Breast epithelium (tissue), 4 donors: ENCODE measurements around the gene FERMT3. TPM values are rescaled to one million over a fixed set of nuclear protein-coding genes. Genes with fewer than 3 reads are reported as not detected.
A peak's percentile ranks its signal among the peaks of the same experiment; 100 is the strongest.

Experiments
- DNase-seq, 2 donors: peaks; one replicate each; pipeline ENCODE4 v3.0.0-alpha.2; 2019; ENCODE audit warnings: low spot score in 2 of 2
- H3K27ac ChIP-seq, 2 donors: fragments of 200-600 bp; sonication (generic) in 1 of 2; one replicate each; pipeline ENCODE4 v1.5.1; 2016 to 2019; ENCODE audit warnings: mild to moderate bottlenecking in 1 of 2
- H3K27me3 ChIP-seq, 2 donors: fragments of 200-600 bp; sonication (generic) in 1 of 2; one replicate each; pipeline versions ENCODE4 v1.5.1 to v1.6.0; 2017 to 2019; ENCODE audit warnings: control low read depth in 1 of 2, mild to moderate bottlenecking in 1 of 2
- H3K36me3 ChIP-seq: fragments of 200-600 bp; one replicate; pipeline ENCODE4 v1.5.1; 2019
- H3K4me1 ChIP-seq, 2 donors: fragments of 200-600 bp; sonication (generic); one replicate each; pipeline ENCODE4 v1.5.1; 2016 to 2019; ENCODE audit warnings: control low read depth in 1 of 2
- H3K4me3 ChIP-seq, 3 donors: fragments of 200-600 bp; sonication (generic); 1 replicate in 2 of 3; 2 replicates in 1 of 3; pipeline ENCODE4 v1.5.1; 2016 to 2019; ENCODE audit warnings: mild to moderate bottlenecking in 3 of 3, moderate library complexity in 2 of 3
- H3K9me3 ChIP-seq, 2 donors: fragments of 200-600 bp; sonication (generic) in 1 of 2; one replicate each; pipeline ENCODE4 v1.5.1; 2016 to 2019; ENCODE audit warnings: control low read depth in 1 of 2
- CTCF ChIP-seq, 3 donors: fragments of 450-650 bp; IDR thresholded peaks; one replicate each; pipeline ENCODE4 v1.5.1; 2016 to 2017; ENCODE audit warnings: antibody characterized with exemption in 3 of 3, mild to moderate bottlenecking in 3 of 3, moderate library complexity in 3 of 3
- POLR2A ChIP-seq: fragments of 450-650 bp; IDR thresholded peaks from one replicate; pipeline ENCODE4 v1.6.1; 2016; ENCODE audit warnings: antibody characterized with exemption, mild to moderate bottlenecking, moderate library complexity
- POLR2AphosphoS5 ChIP-seq, 3 donors: sonication (generic); formaldehyde crosslinking; IDR thresholded peaks; one replicate each; pipeline ENCODE4 v1.6.1; 2017; ENCODE audit warnings: antibody characterized with exemption in 3 of 3
- intact Hi-C: fragments of 100-400 bp; cut with DNase I; formaldehyde crosslinking; loops from one replicate; pipeline ENCODE4 v1.15.1; 2023; ENCODE audit warnings: low total_unique reads
- total RNA-seq, 3 donors: library from RNA; depleted of rRNA; stranded (reverse); fragments of >200 nt; gene quantifications; one replicate each; pipeline ENCODE4 v1.1.0, GENCODE V29; 2016

Gene FERMT3
- total RNA-seq, 3 donors from 2014 or later: 14.0 to 42.2 (median 17.4) TPM

- Histone ChIP-seq H3K27ac (peak overlapping the region; percentile 95 to 100), H3K4me3 (peak overlapping the region; percentile 77 to 97 (median 79)), H3K36me3 (no peaks in the 10 kb centered on the region), H3K4me1 (peaks cover 6 to 25% of the 10 kb centered on the region in 2 donors), H3K27me3 (no peaks in the 10 kb centered on the region), H3K9me3 (no peaks in the 10 kb centered on the region)
- TF ChIP-seq POLR2A: no peak
- no peak for TF ChIP-seq CTCF (IDR thresholded peaks at IDR 0.05)
- no peak for TF ChIP-seq POLR2AphosphoS5 (IDR thresholded peaks at IDR 0.05)
- peak in 1 of 2 donors; percentile 56 for DNase-seq
- intact Hi-C loops: loop anchor here (5.0 kb wide), 1 partner anchor 681 kb away; no protein-coding TSS in a partner anchor
Measured at GRCh38 chr11:64268025-64268892, 61.7 kb downstream of the FERMT3 start.

GRCh38 chr11:64268893-64269539 lies 62.5 kb downstream of the FERMT3 start:
- H3K27ac ChIP-seq: peak overlapping the region; percentile 95 to 100
- intact Hi-C loops: loop anchor here (5.0 kb wide), 1 partner anchor 682 kb away; no protein-coding TSS in a partner anchor
- H3K9me3 ChIP-seq: no peaks in the 10 kb centered on the region
- DNase-seq: peak in 1 of 2 donors; percentile 42
- H3K4me3 ChIP-seq: peak overlapping the region; percentile 77 to 97 (median 79)
- no peaks in the 10 kb centered on the region for H3K27me3 ChIP-seq
- no peaks in the 10 kb centered on the region for H3K36me3 ChIP-seq
- TF ChIP-seq POLR2A: no peak
- TF ChIP-seq CTCF (IDR thresholded peaks at IDR 0.05): no peak
- TF ChIP-seq POLR2AphosphoS5 (IDR thresholded peaks at IDR 0.05): peak in 1 of 3 donors; percentile 55
- H3K4me1 ChIP-seq: peaks cover 6 to 25% of the 10 kb centered on the region in 2 donors

GRCh38 chr11:64269540-64270220 lies 63.2 kb downstream of the FERMT3 start:
- intact Hi-C loops: loop anchor here (5.0 to 10.0 kb wide), 2 partner anchors 682 to 1995 kb away; partner anchors contain the start of gene SCGB2A2
- peak overlapping the region; percentile 95 to 100 for H3K27ac ChIP-seq
- H3K36me3 ChIP-seq: no peaks in the 10 kb centered on the region
- no peaks in the 10 kb centered on the region for H3K9me3 ChIP-seq
- no peaks in the 10 kb centered on the region for H3K27me3 ChIP-seq
- H3K4me1 ChIP-seq: peaks cover 6 to 25% of the 10 kb centered on the region in 2 donors
- peak in 1 of 3 donors; percentile 18 for TF ChIP-seq CTCF (IDR thresholded peaks at IDR 0.05)
- no peak for TF ChIP-seq POLR2A
- TF ChIP-seq POLR2AphosphoS5 (IDR thresholded peaks at IDR 0.05): peak; percentile 86 to 93 (median 92)
- peak overlapping the region; percentile 77 to 97 (median 79) for H3K4me3 ChIP-seq
- peak; percentile 95 to 99 for DNase-seq

Other genes starting within 250 kb of the FERMT3 start
- gene COX8A, start 232.1 kb upstream of the FERMT3 start, total RNA-seq: 100 to 1,000 TPM; 257 to 326 (median 293) TPM
- gene OTUB1, start 220.3 kb upstream of the FERMT3 start, total RNA-seq: 10 to 100 TPM; 50.9 to 81.4 (median 79.3) TPM
- gene FLRT1, start 170.8 kb upstream of the FERMT3 start, total RNA-seq: not detected
- gene MACROD1, start 40.6 kb upstream of the FERMT3 start, total RNA-seq: 100 to 1,000 TPM in 1 of 3 donors, 10 to 100 TPM in 2; 19.7 to 113 (median 40.3) TPM
- 100 to 1,000 TPM in 2 of 3 donors, 10 to 100 TPM in 1; 88.5 to 114 (median 106) TPM for gene STIP1, start 20.6 kb upstream of the FERMT3 start, total RNA-seq
- gene TRPT1, start 19.5 kb downstream of the FERMT3 start, total RNA-seq: 10 to 100 TPM; 42.9 to 54.1 (median 51.1) TPM
- 10 to 100 TPM; 34.2 to 58.0 (median 36.7) TPM for gene NUDT22, start 19.6 kb downstream of the FERMT3 start, total RNA-seq
- gene DNAJC4, start 23.8 kb downstream of the FERMT3 start, total RNA-seq: 10 to 100 TPM; 23.6 to 33.5 (median 32.6) TPM
- gene VEGFB, start 27.9 kb downstream of the FERMT3 start, total RNA-seq: 100 to 1,000 TPM in 1 of 3 donors, 10 to 100 TPM in 2; 45.1 to 223 (median 53.4) TPM
- 10 to 100 TPM; 51.4 to 77.3 (median 54.6) TPM for gene FKBP2, start 34.4 kb downstream of the FERMT3 start, total RNA-seq
- 100 to 1,000 TPM in 1 of 3 donors, 10 to 100 TPM in 2; 63.0 to 101 (median 64.7) TPM for gene PPP1R14B, start 40.2 kb downstream of the FERMT3 start, total RNA-seq
- 10 to 100 TPM; 15.5 to 20.5 (median 19.0) TPM for gene PLCB3, start 44.8 kb downstream of the FERMT3 start, total RNA-seq
- 100 to 1,000 TPM in 1 of 3 donors, 10 to 100 TPM in 2; 80.3 to 107 (median 87.5) TPM for gene BAD, start 77.9 kb downstream of the FERMT3 start, total RNA-seq
- 10 to 100 TPM in 2 of 3 donors, 1 to 10 TPM in 1; 8.9 to 14.7 (median 11.1) TPM for gene GPR137, start 79.1 kb downstream of the FERMT3 start, total RNA-seq
- 1 to 10 TPM in 1 of 3 donors, not detected in 2; 2.3 TPM for gene KCNK4, start 84.6 kb downstream of the FERMT3 start, total RNA-seq
- 1 to 10 TPM in 1 of 3 donors, not detected in 2; 1.8 TPM for gene CATSPERZ, start 93.6 kb downstream of the FERMT3 start, total RNA-seq
- 10 to 100 TPM; 38.2 to 43.9 (median 39.5) TPM for gene ESRRA, start 98.8 kb downstream of the FERMT3 start, total RNA-seq
- 100 to 1,000 TPM; 206 to 266 (median 262) TPM for gene TRMT112, start 110.8 kb downstream of the FERMT3 start, total RNA-seq
- gene PRDX5, start 111.4 kb downstream of the FERMT3 start, total RNA-seq: 100 to 1,000 TPM; 241 to 327 (median 262) TPM
- gene CCDC88B, start 133.5 kb downstream of the FERMT3 start, total RNA-seq: 10 to 100 TPM in 1 of 3 donors, 1 to 10 TPM in 2; 3.3 to 10.7 (median 5.9) TPM
- 10 to 100 TPM; 16.7 to 20.6 (median 19.4) TPM for gene RPS6KA4, start 152.4 kb downstream of the FERMT3 start, total RNA-seq